HepG2 (cell line): ENCODE results near the gene TRIM69. TPM values are rescaled to one million over a fixed set of nuclear protein-coding genes. Genes with fewer than 3 reads are reported as not detected.

ENCODE experiments used
- ATF6 ChIP-seq: sonication (generic); formaldehyde crosslinking; conservative IDR thresholded peaks from 2 replicates; pipeline ENCODE4 v1.4.0; 2020; ENCODE audit warnings: missing genetic modification reagents
- NFATC3 ChIP-seq: sonication (generic); formaldehyde crosslinking; IDR thresholded peaks from 2 replicates; pipeline ENCODE4 v1.5.1; 2020; ENCODE audit warnings: mild to moderate bottlenecking, missing genetic modification reagents
- NR2F6 ChIP-seq, 2 experiments: IDR thresholded peaks; 2 replicates each; pipeline ENCODE4 v1.6.1; 2016; ENCODE audit warnings: antibody characterized with exemption in 1 of 2, mild to moderate bottlenecking in 1 of 2
- SALL1 ChIP-seq: sonication (generic); formaldehyde crosslinking; IDR thresholded peaks from 2 replicates; pipeline ENCODE4 v1.8.0; 2022; ENCODE audit warnings: mild to moderate bottlenecking, missing genetic modification reagents
- SNAPC4 ChIP-seq: sonication (generic); formaldehyde crosslinking; IDR thresholded peaks from 2 replicates; pipeline ENCODE4 v1.4.0; 2020; ENCODE audit warnings: mild to moderate bottlenecking, missing genetic modification reagents
- ZNF124 ChIP-seq: sonication (generic); formaldehyde crosslinking; IDR thresholded peaks from 2 replicates; pipeline ENCODE4 v1.4.0; 2020; ENCODE audit warnings: missing genetic modification reagents
- ZNF44 ChIP-seq: sonication (generic); formaldehyde crosslinking; IDR thresholded peaks from 2 replicates; pipeline ENCODE4 v1.5.1; 2020; ENCODE audit warnings: mild to moderate bottlenecking, missing genetic modification reagents
- ZNF644 ChIP-seq: IDR thresholded peaks from 2 replicates; pipeline ENCODE4 v1.6.1; 2016; ENCODE audit warnings: low read depth
- ZNF672 ChIP-seq: sonication (generic); formaldehyde crosslinking; IDR thresholded peaks from 2 replicates; pipeline ENCODE4 v1.8.1; 2022; ENCODE audit warnings: missing genetic modification reagents
- ZNF687 ChIP-seq: sonication (generic); formaldehyde crosslinking; IDR thresholded peaks from 2 replicates; pipeline ENCODE4 v1.5.1; 2020; ENCODE audit warnings: mild to moderate bottlenecking, missing genetic modification reagents, moderate library complexity
- polyA plus RNA-seq, 8 experiments: library from polyadenylated mRNA; depleted of rRNA in 3 of 8; stranded (reverse) in 7 of 8; unstranded in 1 of 8; fragments of >200 nt; fragmentation: Illumina TruSeq in 4 of 8; extraction: Trizol in 4 of 8; gene quantifications; 2 replicates each; pipeline versions ENCODE4 v1.2.1 to v1.2.3, GENCODE V29; 2011 to 2016; ENCODE audit warnings: low read depth in 4 of 8, missing spikeins in 1 of 8, mixed read lengths in 1 of 8; ENCODE audit not compliant: insufficient read depth in 1 of 8
- total RNA-seq, 5 experiments: library from RNA; depleted of rRNA; stranded (reverse); fragments of >200 nt; fragmentation: Illumina TruSeq; extraction: Trizol; gene quantifications; 2 replicates each; pipeline ENCODE4 v1.2.3, GENCODE V29; 2016; ENCODE audit warnings: low read depth in 1 of 5
- TF ChIP-seq, protein P1 (sequence below): sonication (generic); formaldehyde crosslinking; IDR thresholded peaks from 2 replicates; pipeline ENCODE4 v1.4.0; 2020; ENCODE audit warnings: mild to moderate bottlenecking, missing genetic modification reagents
- TF ChIP-seq, protein P2 (sequence below): sonication (generic); formaldehyde crosslinking; IDR thresholded peaks from 2 replicates; pipeline ENCODE4 v1.4.0; 2020; ENCODE audit warnings: low read depth, missing genetic modification reagents

TRIM69 gene
- total and polyA plus RNA-seq, 2 of the 13 experiments (the other 11 are each of a cell fraction or from before 2014, with no cell fraction given) = 2.6 to 3.2 TPM

DNA sequence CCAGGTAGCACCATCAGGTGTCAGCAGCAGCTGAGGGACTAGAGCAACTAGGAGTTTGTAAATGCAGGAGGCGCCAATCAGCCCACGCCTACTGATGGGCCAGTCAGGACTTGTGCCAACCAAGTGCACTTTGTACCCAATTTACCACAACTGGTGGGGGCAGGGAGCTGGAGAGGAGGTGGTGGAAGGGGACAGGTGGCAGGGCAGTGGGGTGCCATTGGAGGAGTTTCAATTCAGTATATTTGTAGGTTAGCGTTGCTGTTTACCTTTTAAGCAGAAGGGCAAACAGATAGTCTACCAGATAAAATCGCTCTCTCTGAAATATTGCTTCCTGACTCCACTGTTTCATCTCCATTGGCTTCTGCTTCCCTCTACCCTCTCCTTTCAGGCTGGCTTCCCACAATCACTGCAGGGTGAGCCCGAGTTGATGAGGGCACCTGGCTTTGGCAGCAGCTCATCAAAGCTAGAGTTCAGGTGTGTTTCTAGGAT is 75.7 kb downstream of the TRIM69 start (continued):
- TF ChIP-seq ZNF687 (CRISPR knock-in tag) (peak; percentile 66), NR2F6 (IDR thresholded peaks at IDR 0.05) (peak; percentile 66), NR2F6 (CRISPR knock-in tag; IDR thresholded peaks at IDR 0.05) (peak; percentile 77), SALL1 (CRISPR knock-in tag) (peak; percentile 90), ZNF124 (CRISPR knock-in tag) (0 out of 2 replicates have a peak, but pooled peaks have one; percentile 36), ZNF44 (CRISPR knock-in tag) (no peak), NFATC3 (no peak), ZNF644 (peak; percentile 93), SNAPC4 (CRISPR knock-in tag) (0 out of 2 replicates have a peak, but pooled peaks have one; percentile 35), ATF6 (no peak), ZNF672 (CRISPR knock-in tag) (no peak)
- TF ChIP-seq, protein P1, sequence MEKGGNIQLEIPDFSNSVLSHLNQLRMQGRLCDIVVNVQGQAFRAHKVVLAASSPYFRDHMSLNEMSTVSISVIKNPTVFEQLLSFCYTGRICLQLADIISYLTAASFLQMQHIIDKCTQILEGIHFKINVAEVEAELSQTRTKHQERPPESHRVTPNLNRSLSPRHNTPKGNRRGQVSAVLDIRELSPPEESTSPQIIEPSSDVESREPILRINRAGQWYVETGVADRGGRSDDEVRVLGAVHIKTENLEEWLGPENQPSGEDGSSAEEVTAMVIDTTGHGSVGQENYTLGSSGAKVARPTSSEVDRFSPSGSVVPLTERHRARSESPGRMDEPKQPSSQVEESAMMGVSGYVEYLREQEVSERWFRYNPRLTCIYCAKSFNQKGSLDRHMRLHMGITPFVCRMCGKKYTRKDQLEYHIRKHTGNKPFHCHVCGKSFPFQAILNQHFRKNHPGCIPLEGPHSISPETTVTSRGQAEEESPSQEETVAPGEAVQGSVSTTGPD (CRISPR knock-in tag) = peak; percentile 95
- TF ChIP-seq, protein P2, sequence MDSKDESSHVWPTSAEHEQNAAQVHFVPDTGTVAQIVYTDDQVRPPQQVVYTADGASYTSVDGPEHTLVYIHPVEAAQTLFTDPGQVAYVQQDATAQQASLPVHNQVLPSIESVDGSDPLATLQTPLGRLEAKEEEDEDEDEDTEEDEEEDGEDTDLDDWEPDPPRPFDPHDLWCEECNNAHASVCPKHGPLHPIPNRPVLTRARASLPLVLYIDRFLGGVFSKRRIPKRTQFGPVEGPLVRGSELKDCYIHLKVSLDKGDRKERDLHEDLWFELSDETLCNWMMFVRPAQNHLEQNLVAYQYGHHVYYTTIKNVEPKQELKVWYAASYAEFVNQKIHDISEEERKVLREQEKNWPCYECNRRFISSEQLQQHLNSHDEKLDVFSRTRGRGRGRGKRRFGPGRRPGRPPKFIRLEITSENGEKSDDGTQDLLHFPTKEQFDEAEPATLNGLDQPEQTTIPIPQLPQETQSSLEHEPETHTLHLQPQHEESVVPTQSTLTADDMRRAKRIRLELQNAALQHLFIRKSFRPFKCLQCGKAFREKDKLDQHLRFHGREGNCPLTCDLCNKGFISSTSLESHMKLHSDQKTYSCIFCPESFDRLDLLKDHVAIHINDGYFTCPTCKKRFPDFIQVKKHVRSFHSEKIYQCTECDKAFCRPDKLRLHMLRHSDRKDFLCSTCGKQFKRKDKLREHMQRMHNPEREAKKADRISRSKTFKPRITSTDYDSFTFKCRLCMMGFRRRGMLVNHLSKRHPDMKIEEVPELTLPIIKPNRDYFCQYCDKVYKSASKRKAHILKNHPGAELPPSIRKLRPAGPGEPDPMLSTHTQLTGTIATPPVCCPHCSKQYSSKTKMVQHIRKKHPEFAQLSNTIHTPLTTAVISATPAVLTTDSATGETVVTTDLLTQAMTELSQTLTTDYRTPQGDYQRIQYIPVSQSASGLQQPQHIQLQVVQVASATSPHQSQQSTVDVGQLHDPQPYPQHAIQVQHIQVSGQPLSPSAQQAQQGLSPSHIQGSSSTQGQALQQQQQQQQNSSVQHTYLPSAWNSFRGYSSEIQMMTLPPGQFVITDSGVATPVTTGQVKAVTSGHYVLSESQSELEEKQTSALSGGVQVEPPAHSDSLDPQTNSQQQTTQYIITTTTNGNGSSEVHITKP (CRISPR knock-in tag) = peak; percentile 53; the same call in 1 of the 2 replicates
